ENCODE measurements around the gene DEGS2.

DEGS2 gene

DNA sequence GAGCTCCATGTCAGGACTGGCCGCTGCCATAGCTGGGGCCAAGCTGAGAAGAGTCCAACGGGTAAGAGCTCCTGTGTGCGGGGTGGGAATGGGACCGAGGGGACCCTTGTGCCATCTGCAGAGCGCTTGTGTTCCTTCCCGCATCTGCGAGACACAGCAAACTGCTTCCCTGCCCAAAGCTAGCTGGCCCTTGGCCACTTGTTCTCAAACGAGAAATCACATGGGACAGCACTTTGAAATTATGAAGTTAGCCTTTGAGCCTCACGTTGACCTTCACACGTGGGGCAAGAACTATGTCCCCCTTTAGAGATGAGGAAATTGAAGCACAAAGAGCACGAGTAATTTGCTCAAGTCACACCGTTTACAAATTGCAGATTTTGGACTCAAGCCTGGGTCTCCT, 30.8 kb downstream of the DEGS2 start:
- Histone ChIP-seq H3K9me2 (replicated peaks; ENCODE audit: insufficient read depth, low read length) (no peaks in the 10 kb centered on the region), H3K9ac (ENCODE audit: low read length) (no peak overlapping the region), H3K36me3 (replicated peaks; ENCODE audit: insufficient read depth, low read length) (no peaks in the 10 kb centered on the region), H2AFZ (ENCODE audit: low read length) (no peak overlapping the region), H3K4me1 (ENCODE audit: low read length) (no peaks in the 10 kb centered on the region), H4K20me1 (ENCODE audit: insufficient read depth, low read length) (no peaks in the 10 kb centered on the region), H3K9me3 (replicated peaks; ENCODE audit: insufficient read depth, low read length) (no peaks in the 10 kb centered on the region), H3K4me2 (ENCODE audit: low read depth, low read length) (no peak overlapping the region), H3F3A (ENCODE audit: insufficient read depth, low read length) (no peaks in the 10 kb centered on the region), H3K79me2 (ENCODE audit: low read length) (no peaks in the 10 kb centered on the region), H3K27me3 (replicated peaks; ENCODE audit: insufficient read depth, low read length) (no peaks in the 10 kb centered on the region), H3K27ac (ENCODE audit: low read length) (no peak overlapping the region), H3K4me3 (ENCODE audit: low read length) (no peak overlapping the region)
- TF ChIP-seq EZH2phosphoT487 (IDR thresholded peaks at IDR 0.05; ENCODE audit: low read length) (no peak), EZH2 (optimal IDR thresholded peaks at IDR 0.05; ENCODE audit: low read depth, low read length) (no peak), CTCF (IDR thresholded peaks at IDR 0.05; ENCODE audit: low read length) (no peak)
- no peak for DNase-seq

DNA sequence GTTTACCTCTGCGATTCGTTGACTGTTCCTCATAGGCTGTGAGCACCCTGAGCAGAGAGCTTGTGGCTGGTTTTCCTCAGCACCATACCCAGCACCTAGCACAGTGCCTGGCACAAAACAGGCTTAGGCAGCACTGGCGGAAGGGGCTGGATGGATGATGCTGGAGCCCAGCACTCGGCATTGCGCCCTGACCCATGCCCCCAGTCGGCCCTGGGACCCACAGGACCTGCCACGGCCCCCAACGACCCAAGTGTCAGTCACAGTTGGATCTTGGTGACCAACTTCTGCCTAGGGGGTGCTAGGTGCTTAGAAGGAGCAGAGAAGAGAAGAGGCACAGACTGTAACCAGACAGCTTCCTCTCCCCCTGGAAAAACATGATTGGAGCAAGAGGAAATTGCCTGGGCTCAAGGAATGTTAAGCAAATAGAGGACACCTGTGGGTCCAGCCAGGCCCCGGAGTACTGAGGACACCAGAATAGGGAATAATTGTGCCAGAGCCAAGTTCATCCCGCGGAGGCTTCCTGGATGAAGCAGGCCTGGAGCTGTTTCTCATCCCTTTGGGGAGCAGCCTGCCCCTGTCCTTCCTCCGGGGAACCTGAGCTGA, 31.5 kb downstream of the DEGS2 start:
- no peak overlapping the region for H3K4me2 ChIP-seq (ENCODE audit: low read depth, low read length)
- H3K4me1 ChIP-seq (ENCODE audit: low read length), result no peaks in the 10 kb centered on the region

DNA sequence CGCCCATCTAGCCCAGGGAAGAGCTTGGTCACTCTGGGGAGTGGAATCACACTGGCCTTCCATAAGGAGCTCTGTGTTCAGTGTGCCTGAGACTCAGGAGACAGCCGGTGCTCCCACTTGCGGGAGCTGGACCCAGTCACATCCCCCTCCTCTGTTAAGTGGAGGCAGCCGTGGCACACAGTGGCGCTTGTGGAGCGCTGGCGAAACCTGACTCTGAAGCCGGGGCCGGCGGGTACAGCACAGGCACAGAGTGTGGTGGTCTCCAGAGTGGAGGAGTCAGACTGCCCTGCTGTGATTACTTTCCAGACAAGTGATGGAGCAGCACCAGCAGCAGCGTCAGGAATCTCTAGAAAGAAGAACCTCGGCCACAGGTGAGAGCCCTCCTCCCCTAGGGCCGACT, 33.0 kb downstream of the DEGS2 start:
- Histone ChIP-seq H2AFZ (ENCODE audit: low read length) (no peak overlapping the region), H3K9me2 (replicated peaks; ENCODE audit: insufficient read depth, low read length) (no peaks in the 10 kb centered on the region), H3F3A (ENCODE audit: insufficient read depth, low read length) (no peaks in the 10 kb centered on the region), H3K27ac (ENCODE audit: low read length) (no peak overlapping the region), H3K9me3 (replicated peaks; ENCODE audit: insufficient read depth, low read length) (no peaks in the 10 kb centered on the region), H4K20me1 (ENCODE audit: insufficient read depth, low read length) (no peaks in the 10 kb centered on the region), H3K27me3 (replicated peaks; ENCODE audit: insufficient read depth, low read length) (no peaks in the 10 kb centered on the region), H3K4me3 (ENCODE audit: low read length) (no peak overlapping the region), H3K79me2 (ENCODE audit: low read length) (no peaks in the 10 kb centered on the region), H3K9ac (ENCODE audit: low read length) (no peak overlapping the region), H3K4me2 (ENCODE audit: low read depth, low read length) (no peak overlapping the region), H3K36me3 (replicated peaks; ENCODE audit: insufficient read depth, low read length) (no peaks in the 10 kb centered on the region), H3K4me1 (ENCODE audit: low read length) (no peaks in the 10 kb centered on the region)
- DNase-seq, result no peak
- TF ChIP-seq CTCF (IDR thresholded peaks at IDR 0.05; ENCODE audit: low read length), result no peak
- no peak for TF ChIP-seq EZH2phosphoT487 (IDR thresholded peaks at IDR 0.05; ENCODE audit: low read length)
- no peak for TF ChIP-seq EZH2 (optimal IDR thresholded peaks at IDR 0.05; ENCODE audit: low read depth, low read length)

More for the DNA sequence above, 31.5 kb downstream of the DEGS2 start:
- H2AFZ ChIP-seq (ENCODE audit: low read length), result no peak overlapping the region
- H3K27ac ChIP-seq (ENCODE audit: low read length), result no peak overlapping the region
- H3K27me3 ChIP-seq (replicated peaks; ENCODE audit: insufficient read depth, low read length), result no peaks in the 10 kb centered on the region
- no peak for DNase-seq
- no peaks in the 10 kb centered on the region for H3K9me2 ChIP-seq (replicated peaks; ENCODE audit: insufficient read depth, low read length)
- H3K79me2 ChIP-seq (ENCODE audit: low read length), result no peaks in the 10 kb centered on the region
- no peaks in the 10 kb centered on the region for H4K20me1 ChIP-seq (ENCODE audit: insufficient read depth, low read length)
- no peak for TF ChIP-seq CTCF (IDR thresholded peaks at IDR 0.05; ENCODE audit: low read length)
- TF ChIP-seq EZH2 (optimal IDR thresholded peaks at IDR 0.05; ENCODE audit: low read depth, low read length), result no peak
- no peak for TF ChIP-seq EZH2phosphoT487 (IDR thresholded peaks at IDR 0.05; ENCODE audit: low read length)
- H3F3A ChIP-seq (ENCODE audit: insufficient read depth, low read length), result no peaks in the 10 kb centered on the region
- H3K36me3 ChIP-seq (replicated peaks; ENCODE audit: insufficient read depth, low read length), result no peaks in the 10 kb centered on the region
- no peak overlapping the region for H3K4me3 ChIP-seq (ENCODE audit: low read length)
- no peaks in the 10 kb centered on the region for H3K9me3 ChIP-seq (replicated peaks; ENCODE audit: insufficient read depth, low read length)
- no peak overlapping the region for H3K9ac ChIP-seq (ENCODE audit: low read length)
